MM.1S (cell line): ENCODE measurements around the gene ENDOV.

Experiments used
- DNase-seq: peaks from one replicate; pipeline ENCODE4 v3.0.0-alpha.2; 2015
- H2AFZ ChIP-seq: fragments of 300-600 bp; sonication (generic); 2 replicates; pipeline ENCODE4 v1.6.0; 2016; ENCODE audit warnings: antibody characterized with exemption, low read length
- H3F3A ChIP-seq: fragments of 300-600 bp; sonication (generic); 2 replicates; pipeline ENCODE4 v1.6.1; 2016; ENCODE audit warnings: mild to moderate bottlenecking, antibody characterized with exemption, low read length, moderate library complexity, mixed read lengths; ENCODE audit not compliant: insufficient read depth
- H3K27ac ChIP-seq: fragments of 300-600 bp; sonication (generic); 2 replicates; pipeline ENCODE4 v1.5.1; 2016; ENCODE audit warnings: mild to moderate bottlenecking, low read length
- H3K27me3 ChIP-seq: fragments of 300-600 bp; sonication (generic); replicated peaks from 2 replicates; pipeline ENCODE4 v1.6.0; 2016; ENCODE audit warnings: low read length; ENCODE audit not compliant: insufficient read depth
- H3K36me3 ChIP-seq: fragments of 300-600 bp; sonication (generic); replicated peaks from 2 replicates; pipeline ENCODE4 v1.6.1; 2016; ENCODE audit warnings: mild to moderate bottlenecking, low read length, mixed read lengths; ENCODE audit not compliant: insufficient read depth
- H3K4me1 ChIP-seq: fragments of 300-600 bp; sonication (generic); 2 replicates; pipeline ENCODE4 v1.6.1; 2016; ENCODE audit warnings: low read length, mixed read lengths
- H3K4me2 ChIP-seq: fragments of 300-600 bp; sonication (generic); 2 replicates; pipeline ENCODE4 v1.6.0; 2016; ENCODE audit warnings: low read depth, low read length
- H3K4me3 ChIP-seq: fragments of 300-600 bp; sonication (generic); 2 replicates; pipeline ENCODE4 v1.5.1; 2016; ENCODE audit warnings: low read length, mixed read lengths
- H3K79me2 ChIP-seq: fragments of 300-600 bp; sonication (generic); 2 replicates; pipeline ENCODE4 v1.6.1; 2016; ENCODE audit warnings: mixed run types, low read length, mixed read lengths
- H3K9ac ChIP-seq: fragments of 300-600 bp; sonication (generic); 2 replicates; pipeline ENCODE4 v1.6.1; 2016; ENCODE audit warnings: low read length, mixed read lengths
- H3K9me2 ChIP-seq: fragments of 300-600 bp; sonication (generic); replicated peaks from 2 replicates; pipeline ENCODE4 v1.6.1; 2016; ENCODE audit warnings: mild to moderate bottlenecking, low read length, mixed read lengths; ENCODE audit not compliant: insufficient read depth
- H3K9me3 ChIP-seq: fragments of 300-600 bp; sonication (generic); replicated peaks from 2 replicates; pipeline ENCODE4 v1.6.1; 2016; ENCODE audit warnings: mild to moderate bottlenecking, low read length, mixed read lengths; ENCODE audit not compliant: insufficient read depth
- H4K20me1 ChIP-seq: fragments of 300-600 bp; sonication (generic); 2 replicates; pipeline ENCODE4 v1.6.1; 2016; ENCODE audit warnings: mild to moderate bottlenecking, low read length, moderate library complexity, mixed read lengths; ENCODE audit not compliant: insufficient read depth
- CTCF ChIP-seq: fragments of 300-600 bp; sonication (generic); IDR thresholded peaks from 2 replicates; pipeline ENCODE4 v1.5.1; 2016; ENCODE audit warnings: antibody characterized with exemption, low read length, mixed read lengths
- EZH2 ChIP-seq: fragments of 300-600 bp; sonication (generic); optimal IDR thresholded peaks from 2 replicates; pipeline ENCODE3; 2017; ENCODE audit warnings: low read depth, mild to moderate bottlenecking, antibody characterized with exemption, low read length, mixed read lengths
- EZH2phosphoT487 ChIP-seq: fragments of 300-600 bp; sonication (generic); IDR thresholded peaks from 2 replicates; pipeline ENCODE4 v1.6.1; 2018; ENCODE audit warnings: antibody characterized with exemption, low read length

ENDOV gene

GRCh38 chr17:80475910-80476876 is 61.2 kb downstream of the ENDOV start, which contains the start of gene NPTX1:
Gene NPTX1, minus strand, starts transcription at chr17:80476607. Its CDS starts 161 bp downstream, at chr17:80476446.
- Histone ChIP-seq H4K20me1 (no peaks in the 10 kb centered on the region), H3K9ac (no peak within 1 kb of the TSS), H3K4me2 (no peak within 1 kb of the TSS), H3K4me3 (no peak within 1 kb of the TSS), H3F3A (no peaks in the 10 kb centered on the region), H3K36me3 (no peaks in the 10 kb centered on the region), H3K27ac (no peak within 1 kb of the TSS), H3K27me3 (peaks cover 93% of the 10 kb centered on the region), H2AFZ (no peak within 1 kb of the TSS), H3K79me2 (no peaks in the 10 kb centered on the region), H3K9me2 (no peaks in the 10 kb centered on the region), H3K4me1 (no peaks in the 10 kb centered on the region), H3K9me3 (no peaks in the 10 kb centered on the region)
- TF ChIP-seq EZH2phosphoT487 = no peak
- no peak for TF ChIP-seq CTCF
- no peak for TF ChIP-seq EZH2
- no peak for DNase-seq

GRCh38 chr17:80476877-80477646 is 62.1 kb downstream of the ENDOV start:
- Histone ChIP-seq H3K27me3 (peaks cover 93% of the 10 kb centered on the region), H3K27ac (no peak overlapping the region), H3K79me2 (no peaks in the 10 kb centered on the region), H3K9ac (no peak overlapping the region), H3K9me3 (no peaks in the 10 kb centered on the region), H3K4me2 (no peak overlapping the region), H3K9me2 (no peaks in the 10 kb centered on the region), H3F3A (no peaks in the 10 kb centered on the region), H3K4me3 (no peak overlapping the region), H2AFZ (no peak overlapping the region), H4K20me1 (no peaks in the 10 kb centered on the region), H3K4me1 (no peaks in the 10 kb centered on the region), H3K36me3 (no peaks in the 10 kb centered on the region)
- DNase-seq = no peak
- no peak for TF ChIP-seq CTCF
- peak; percentile 59 for TF ChIP-seq EZH2

GRCh38 chr17:80477647-80478478 is 62.9 kb downstream of the ENDOV start:
- Histone ChIP-seq H3K79me2 (no peaks in the 10 kb centered on the region), H3K9me2 (no peaks in the 10 kb centered on the region), H3F3A (no peaks in the 10 kb centered on the region), H2AFZ (no peak overlapping the region), H3K9ac (no peak overlapping the region), H3K36me3 (no peaks in the 10 kb centered on the region), H4K20me1 (no peaks in the 10 kb centered on the region), H3K4me3 (no peak overlapping the region), H3K27ac (no peak overlapping the region), H3K27me3 (peaks cover 93% of the 10 kb centered on the region), H3K4me1 (no peaks in the 10 kb centered on the region), H3K9me3 (no peaks in the 10 kb centered on the region), H3K4me2 (no peak overlapping the region)
- DNase-seq = no peak
- no peak for TF ChIP-seq EZH2phosphoT487
- no peak for TF ChIP-seq CTCF
- TF ChIP-seq EZH2 = no peak
